22Rv1 (cell line): ENCODE results near the gene ALG12.
A peak's percentile ranks its signal among the peaks of the same experiment; 100 is the strongest.

Experiments used
- H3K27ac ChIP-seq: fragments of 450-650 bp; 2 replicates; pipeline ENCODE4 v1.5.1; 2017
- ZFX ChIP-seq: fragments of 450-650 bp; IDR thresholded peaks from 2 replicates; pipeline ENCODE4 v1.6.1; 2017; ENCODE audit warnings: antibody characterized with exemption, borderline replicate concordance
- TF ChIP-seq, protein P1 (sequence below): fragments of 450-650 bp; IDR thresholded peaks from 2 replicates; pipeline ENCODE4 v1.5.1; 2017; ENCODE audit warnings: mild to moderate bottlenecking

Gene ALG12

DNA sequence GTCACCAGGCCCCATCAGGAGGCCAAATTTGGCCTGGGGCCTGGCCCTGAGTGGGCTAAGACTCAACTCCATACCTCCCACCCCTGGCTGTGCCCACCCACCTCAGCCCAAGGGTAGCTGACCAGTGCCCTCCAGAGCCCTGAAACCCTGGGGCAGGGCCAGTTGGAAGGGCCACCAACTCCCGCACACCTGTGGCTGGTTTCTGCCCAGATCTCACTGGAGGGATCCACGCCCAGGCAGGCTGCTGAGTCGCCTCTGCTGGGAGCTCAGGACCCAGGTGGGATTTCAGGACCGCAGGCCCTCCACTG is 33.4 kb upstream of the ALG12 start:
- TF ChIP-seq ZFX = no peak
- TF ChIP-seq, protein P1, sequence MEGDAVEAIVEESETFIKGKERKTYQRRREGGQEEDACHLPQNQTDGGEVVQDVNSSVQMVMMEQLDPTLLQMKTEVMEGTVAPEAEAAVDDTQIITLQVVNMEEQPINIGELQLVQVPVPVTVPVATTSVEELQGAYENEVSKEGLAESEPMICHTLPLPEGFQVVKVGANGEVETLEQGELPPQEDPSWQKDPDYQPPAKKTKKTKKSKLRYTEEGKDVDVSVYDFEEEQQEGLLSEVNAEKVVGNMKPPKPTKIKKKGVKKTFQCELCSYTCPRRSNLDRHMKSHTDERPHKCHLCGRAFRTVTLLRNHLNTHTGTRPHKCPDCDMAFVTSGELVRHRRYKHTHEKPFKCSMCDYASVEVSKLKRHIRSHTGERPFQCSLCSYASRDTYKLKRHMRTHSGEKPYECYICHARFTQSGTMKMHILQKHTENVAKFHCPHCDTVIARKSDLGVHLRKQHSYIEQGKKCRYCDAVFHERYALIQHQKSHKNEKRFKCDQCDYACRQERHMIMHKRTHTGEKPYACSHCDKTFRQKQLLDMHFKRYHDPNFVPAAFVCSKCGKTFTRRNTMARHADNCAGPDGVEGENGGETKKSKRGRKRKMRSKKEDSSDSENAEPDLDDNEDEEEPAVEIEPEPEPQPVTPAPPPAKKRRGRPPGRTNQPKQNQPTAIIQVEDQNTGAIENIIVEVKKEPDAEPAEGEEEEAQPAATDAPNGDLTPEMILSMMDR = no peak
- H3K27ac ChIP-seq = peak overlapping the region; percentile 99

GRCh38 chr22:49951000-49951677 is 32.9 kb upstream of the ALG12 start:
- peak overlapping the region; percentile 99 for H3K27ac ChIP-seq
- TF ChIP-seq, protein P1 = no peak
- no peak for TF ChIP-seq ZFX

DNA sequence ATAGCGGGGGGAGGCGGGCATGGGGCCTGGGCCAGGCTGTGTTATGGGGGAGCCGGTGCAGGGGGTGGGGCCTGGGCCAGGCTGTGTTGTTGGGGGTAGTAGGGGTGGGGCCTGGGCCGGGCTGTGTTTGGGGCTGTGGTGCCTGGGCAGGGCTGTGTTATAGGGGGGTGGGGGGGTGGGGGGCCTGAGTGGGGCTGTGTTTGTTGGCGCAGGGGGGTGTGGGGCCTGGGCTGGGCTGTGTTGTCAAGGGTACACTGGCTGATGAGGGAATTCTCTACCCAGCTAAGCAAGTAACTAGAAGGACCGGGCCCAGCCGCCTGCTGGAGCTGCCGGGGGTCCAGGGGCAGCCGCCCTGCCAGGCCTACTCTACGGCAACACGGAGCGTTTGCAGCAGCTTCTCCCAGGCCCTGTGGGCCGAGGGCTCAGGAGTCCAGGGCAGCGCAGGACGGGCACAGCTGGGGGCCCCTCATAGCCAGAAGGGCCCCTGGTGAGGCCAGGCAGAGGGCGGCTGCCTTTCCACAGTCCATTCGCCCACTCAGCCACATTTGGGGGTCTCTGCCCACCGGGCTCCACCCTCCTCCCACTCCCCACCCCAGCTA is 32.3 kb upstream of the ALG12 start:
- H3K27ac ChIP-seq = peak overlapping the region; percentile 99
- TF ChIP-seq ZFX = no peak
- TF ChIP-seq, protein P1 = no peak

GRCh38 chr22:49949914-49950292 is 31.7 kb upstream of the ALG12 start:
- TF ChIP-seq, protein P1 = no peak
- TF ChIP-seq ZFX = no peak
- H3K27ac ChIP-seq = peak overlapping the region; percentile 99

GRCh38 chr22:49948958-49949913 is 31.0 kb upstream of the ALG12 start:
- peak overlapping the region; percentile 99 for H3K27ac ChIP-seq

GRCh38 chr22:49948116-49948957 is 30.1 kb upstream of the ALG12 start:
- H3K27ac ChIP-seq = peak overlapping the region; percentile 99
- TF ChIP-seq ZFX = no peak
- TF ChIP-seq, protein P1 = no peak

More at GRCh38 chr22:49948958-49949913, 31.0 kb upstream of the ALG12 start:
- no peak for TF ChIP-seq ZFX
- TF ChIP-seq, protein P1 = no peak
